GM19468 (cell line): Measurements from ENCODE around the gene PRKCA.
"Not testable (repeated sequence)": the region's sequence is repeated elsewhere in the genome, so short reads cannot be mapped to it uniquely, and the experiment has no call there.

Experiments used
- ATAC-seq: cut with Tn5 transposase; IDR thresholded peaks from one replicate; pipeline ENCODE4 v1.9.1; 2021; ENCODE audit warnings: mild to moderate bottlenecking, moderate library complexity, moderate number of reproducible peaks; ENCODE audit not compliant: unreplicated experiment; ENCODE audit errors: extremely low read depth

PRKCA gene

GRCh38 chr17:66301864-66302741, at the start of gene PRKCA:
PRKCA (plus strand) TSS chr17:66302613.
- no peak for ATAC-seq

GRCh38 chr17:66253458-66253857, 49.0 kb upstream of the PRKCA start:
- not testable (repeated sequence) for ATAC-seq

- no peak for ATAC-seq
These were observed 47.3 kb upstream of the PRKCA start for GRCh38 chr17:66255112-66255511.

GRCh38 chr17:66255527-66255971, 46.9 kb upstream of the PRKCA start:
- no peak for ATAC-seq

GRCh38 chr17:66260275-66260674, 42.1 kb upstream of the PRKCA start:
- no peak for ATAC-seq

- ATAC-seq = no peak
These were observed 41.7 kb upstream of the PRKCA start for GRCh38 chr17:66260688-66261087.

GRCh38 chr17:66262767-66263166, 39.6 kb upstream of the PRKCA start:
- no peak for ATAC-seq

GRCh38 chr17:66264696-66265095, 37.7 kb upstream of the PRKCA start:
- ATAC-seq = no peak

GRCh38 chr17:66268247-66268927, 34.0 kb upstream of the PRKCA start:
- no peak for ATAC-seq

GRCh38 chr17:66270106-66270505, 32.3 kb upstream of the PRKCA start:
- no peak for ATAC-seq

GRCh38 chr17:66271512-66271911, 30.9 kb upstream of the PRKCA start:
- ATAC-seq = no peak

- no peak for ATAC-seq
These were observed 29.4 kb upstream of the PRKCA start for GRCh38 chr17:66272811-66273585.

GRCh38 chr17:66273586-66273848, 28.9 kb upstream of the PRKCA start:
- no peak for ATAC-seq

- ATAC-seq = no peak
These were observed 26.8 kb upstream of the PRKCA start for GRCh38 chr17:66275651-66276050.

- no peak for ATAC-seq
These were observed 26.0 kb upstream of the PRKCA start for GRCh38 chr17:66276328-66276937.

GRCh38 chr17:66277191-66277590, 25.2 kb upstream of the PRKCA start:
- ATAC-seq = no peak

GRCh38 chr17:66281661-66282369, 20.6 kb upstream of the PRKCA start:
- ATAC-seq = no peak

- no peak for ATAC-seq
These were observed 19.0 kb upstream of the PRKCA start for GRCh38 chr17:66283296-66283934.

GRCh38 chr17:66283971-66284370, 18.4 kb upstream of the PRKCA start:
- no peak for ATAC-seq
